Vagina (tissue), 2 donors: Measurements from ENCODE around the gene URM1.

Experiments used
- POLR2AphosphoS5 ChIP-seq, 2 donors: sonication (generic); formaldehyde crosslinking; IDR thresholded peaks; one replicate each; pipeline ENCODE4 v1.9.0; 2017; ENCODE audit warnings: antibody characterized with exemption in 2 of 2, mild to moderate bottlenecking in 2 of 2, low read depth in 1 of 2; ENCODE audit not compliant: insufficient read depth in 1 of 2
- TF ChIP-seq, protein P1 (sequence below), 3 experiments: fragments of 450-650 bp in 2 of 3; fragments of 200-600 bp in 1 of 3; sonication (generic) in 1 of 3; IDR thresholded peaks; one replicate each; pipeline ENCODE4 v1.5.1; 2017 to 2019; ENCODE audit warnings: antibody characterized with exemption in 3 of 3, mild to moderate bottlenecking in 2 of 3, moderate library complexity in 2 of 3

DNA sequence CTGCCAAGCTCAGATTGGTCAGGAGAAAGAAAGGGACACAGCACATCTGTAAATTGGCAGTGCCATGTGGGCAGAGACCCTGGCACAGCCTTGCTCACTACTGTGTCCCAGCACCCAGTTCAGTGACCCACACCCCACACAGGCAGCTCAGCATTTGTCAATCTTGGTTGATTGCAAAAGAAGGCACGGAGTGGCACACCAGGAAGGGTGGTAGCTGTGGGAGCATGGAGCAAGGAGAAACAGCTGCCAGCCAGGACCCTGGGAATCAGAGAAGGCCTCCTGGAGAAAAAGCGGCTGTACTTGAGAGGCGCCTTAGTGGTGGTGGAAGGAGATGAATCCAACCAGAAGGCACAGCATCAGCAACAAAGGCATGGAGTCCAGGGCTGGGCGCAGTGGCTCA lies 27.3 kb upstream of the URM1 start:
- TF ChIP-seq POLR2AphosphoS5 (IDR thresholded peaks at IDR 0.05; ENCODE audit: insufficient read depth in 1 of 2, low read depth in 1 of 2): no peak
- TF ChIP-seq, protein P1, sequence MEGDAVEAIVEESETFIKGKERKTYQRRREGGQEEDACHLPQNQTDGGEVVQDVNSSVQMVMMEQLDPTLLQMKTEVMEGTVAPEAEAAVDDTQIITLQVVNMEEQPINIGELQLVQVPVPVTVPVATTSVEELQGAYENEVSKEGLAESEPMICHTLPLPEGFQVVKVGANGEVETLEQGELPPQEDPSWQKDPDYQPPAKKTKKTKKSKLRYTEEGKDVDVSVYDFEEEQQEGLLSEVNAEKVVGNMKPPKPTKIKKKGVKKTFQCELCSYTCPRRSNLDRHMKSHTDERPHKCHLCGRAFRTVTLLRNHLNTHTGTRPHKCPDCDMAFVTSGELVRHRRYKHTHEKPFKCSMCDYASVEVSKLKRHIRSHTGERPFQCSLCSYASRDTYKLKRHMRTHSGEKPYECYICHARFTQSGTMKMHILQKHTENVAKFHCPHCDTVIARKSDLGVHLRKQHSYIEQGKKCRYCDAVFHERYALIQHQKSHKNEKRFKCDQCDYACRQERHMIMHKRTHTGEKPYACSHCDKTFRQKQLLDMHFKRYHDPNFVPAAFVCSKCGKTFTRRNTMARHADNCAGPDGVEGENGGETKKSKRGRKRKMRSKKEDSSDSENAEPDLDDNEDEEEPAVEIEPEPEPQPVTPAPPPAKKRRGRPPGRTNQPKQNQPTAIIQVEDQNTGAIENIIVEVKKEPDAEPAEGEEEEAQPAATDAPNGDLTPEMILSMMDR (IDR thresholded peaks at IDR 0.05): no peak
